Endodermal cell (in vitro differentiated cells): ENCODE data around the gene COL18A1. TPM values are rescaled to one million over a fixed set of nuclear protein-coding genes. Genes with fewer than 3 reads are reported as not detected.

Experiments
- DNase-seq: peaks from one replicate; pipeline ENCODE4 v3.0.0-alpha.2; 2017
- H3K27ac ChIP-seq: 2 replicates; pipeline ENCODE4 v1.5.1; 2013; ENCODE audit warnings: mild to moderate bottlenecking, low read depth, low read length, moderate library complexity
- H3K27me3 ChIP-seq: 2 replicates; pipeline ENCODE4 v1.6.1; 2013; ENCODE audit warnings: mild to moderate bottlenecking, low read length, moderate library complexity; ENCODE audit not compliant: insufficient read depth, control insufficient read depth, poor library complexity, severe bottlenecking
- H3K36me3 ChIP-seq: 2 replicates; pipeline ENCODE4 v1.7.0; 2013; ENCODE audit warnings: mild to moderate bottlenecking, low read length, moderate library complexity; ENCODE audit not compliant: control insufficient read depth, insufficient read depth
- H3K4me1 ChIP-seq: one replicate; pipeline ENCODE4 v1.7.0; 2013; ENCODE audit warnings: low read length; ENCODE audit not compliant: control insufficient read depth, insufficient read depth
- H3K4me3 ChIP-seq: 2 replicates; pipeline ENCODE4 v1.5.1; 2013; ENCODE audit warnings: mild to moderate bottlenecking, low read length, moderate library complexity
- H3K9ac ChIP-seq: 2 replicates; pipeline ENCODE4 v1.6.1; 2013; ENCODE audit warnings: mild to moderate bottlenecking, low read length, moderate library complexity; ENCODE audit not compliant: poor library complexity, severe bottlenecking; ENCODE audit errors: extremely low read depth
- H3K9me3 ChIP-seq: 2 replicates; pipeline ENCODE4 v1.6.1; 2013; ENCODE audit warnings: mild to moderate bottlenecking, low read length, moderate library complexity; ENCODE audit not compliant: control insufficient read depth
- H3K27ac Mint-ChIP-seq: 2 replicates; pipeline ENCODE4 v1.8.0; 2020; ENCODE audit warnings: mixed read lengths
- H3K27me3 Mint-ChIP-seq: 2 replicates; pipeline ENCODE4 v1.8.0; 2021; ENCODE audit warnings: mild to moderate bottlenecking, mixed read lengths; ENCODE audit not compliant: insufficient read depth
- H3K36me3 Mint-ChIP-seq: 2 replicates; pipeline ENCODE4 v1.8.0; 2020; ENCODE audit warnings: low read depth, mixed read lengths
- H3K4me1 Mint-ChIP-seq: 2 replicates; pipeline ENCODE4 v1.8.0; 2020; ENCODE audit warnings: mixed read lengths
- H3K4me3 Mint-ChIP-seq: 2 replicates; pipeline ENCODE4 v1.8.0; 2020; ENCODE audit warnings: mild to moderate bottlenecking, moderate library complexity, mixed read lengths
- H3K9me3 Mint-ChIP-seq: 2 replicates; pipeline ENCODE4 v1.8.0; 2020; ENCODE audit warnings: mild to moderate bottlenecking, mixed read lengths
- WGBS, 2 experiments: methylation state at CpG; one replicate each; pipeline versions ENCODE4 v1.1.5 to v1.1.7; 2013; ENCODE audit warnings: missing lambda C conversion rate in 2 of 2, mixed read lengths in 1 of 2; ENCODE audit not compliant: insufficient coverage in 1 of 2, insufficient read length in 1 of 2; 5-methylcytosine and 5-hydroxymethylcytosine counted together
- total RNA-seq, 2 donors: library from RNA; stranded (reverse); fragmentation: NEBNext Ultra II Directional in 1 of 2; extraction: Animal tissue kit (Norgen Biotek cat#: 25700) in 1 of 2; gene quantifications; 2 replicates in 1 of 2; 3 replicates in 1 of 2; pipeline ENCODE4 v1.2.1, GENCODE V29; 2021
- TF ChIP-seq, protein P1 (sequence below): fragments of 200-600 bp; sonication (generic); conservative IDR thresholded peaks from 2 replicates; pipeline ENCODE4 v1.5.0; 2021; ENCODE audit warnings: antibody characterized with exemption, mild to moderate bottlenecking

The COL18A1 gene
- total RNA-seq, 2 donors from 2014 or later: 332 to 398 TPM

DNA sequence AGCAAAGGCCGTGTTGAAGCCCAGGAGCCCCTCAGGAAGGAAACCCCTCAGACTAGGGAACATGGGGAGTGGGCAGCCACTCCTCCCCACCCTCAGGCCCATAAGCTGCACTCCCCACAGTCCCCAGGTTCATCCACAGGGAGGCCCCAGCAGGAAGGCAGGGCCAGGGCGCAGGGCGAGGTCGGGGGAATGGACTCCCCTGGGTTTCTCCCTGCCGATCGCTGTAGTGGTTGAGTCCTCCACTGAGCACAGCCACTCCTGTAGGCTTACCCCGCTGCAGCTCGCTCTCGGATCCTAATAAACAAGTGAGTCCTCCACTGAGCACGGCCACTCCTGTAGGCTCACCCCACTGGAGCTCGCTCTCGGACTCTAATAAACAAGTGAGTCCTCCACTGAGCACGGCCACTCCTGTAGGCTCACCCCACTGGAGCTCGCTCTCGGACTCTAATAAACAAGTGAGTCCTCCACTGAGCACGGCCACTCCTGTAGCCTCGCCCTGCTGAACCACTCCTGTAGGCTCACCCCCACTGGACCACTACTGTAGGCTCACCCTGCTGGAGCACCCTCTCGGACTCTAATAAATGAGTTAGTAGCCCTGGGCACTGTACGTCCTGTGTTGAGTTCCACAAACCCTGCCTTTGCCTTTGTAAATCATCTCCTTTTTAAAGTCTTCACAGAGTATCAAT lies 16.2 kb upstream of the COL18A1 start:
- whole genome bisulfite sequencing, 2 experiments: 93 to 95% methylated on average over 18 to 19 of the region's 19 CpGs
- Mint-ChIP-seq H3K9me3 (no peaks in the 10 kb centered on the region), H3K4me3 (no peak overlapping the region), H3K27me3 (no peaks in the 10 kb centered on the region), H3K36me3 (no peaks in the 10 kb centered on the region), H3K4me1 (no peaks in the 10 kb centered on the region), H3K27ac (no peak overlapping the region)
- no peaks in the 10 kb centered on the region for H3K9me3 ChIP-seq
- TF ChIP-seq, protein P1, sequence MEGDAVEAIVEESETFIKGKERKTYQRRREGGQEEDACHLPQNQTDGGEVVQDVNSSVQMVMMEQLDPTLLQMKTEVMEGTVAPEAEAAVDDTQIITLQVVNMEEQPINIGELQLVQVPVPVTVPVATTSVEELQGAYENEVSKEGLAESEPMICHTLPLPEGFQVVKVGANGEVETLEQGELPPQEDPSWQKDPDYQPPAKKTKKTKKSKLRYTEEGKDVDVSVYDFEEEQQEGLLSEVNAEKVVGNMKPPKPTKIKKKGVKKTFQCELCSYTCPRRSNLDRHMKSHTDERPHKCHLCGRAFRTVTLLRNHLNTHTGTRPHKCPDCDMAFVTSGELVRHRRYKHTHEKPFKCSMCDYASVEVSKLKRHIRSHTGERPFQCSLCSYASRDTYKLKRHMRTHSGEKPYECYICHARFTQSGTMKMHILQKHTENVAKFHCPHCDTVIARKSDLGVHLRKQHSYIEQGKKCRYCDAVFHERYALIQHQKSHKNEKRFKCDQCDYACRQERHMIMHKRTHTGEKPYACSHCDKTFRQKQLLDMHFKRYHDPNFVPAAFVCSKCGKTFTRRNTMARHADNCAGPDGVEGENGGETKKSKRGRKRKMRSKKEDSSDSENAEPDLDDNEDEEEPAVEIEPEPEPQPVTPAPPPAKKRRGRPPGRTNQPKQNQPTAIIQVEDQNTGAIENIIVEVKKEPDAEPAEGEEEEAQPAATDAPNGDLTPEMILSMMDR: no peak
- no peak overlapping the region for H3K27ac ChIP-seq
- H3K4me3 ChIP-seq: no peak overlapping the region
- no peak for DNase-seq
- no peaks in the 10 kb centered on the region for H3K27me3 ChIP-seq
- H3K4me1 ChIP-seq: no peaks in the 10 kb centered on the region
- no peaks in the 10 kb centered on the region for H3K36me3 ChIP-seq
- no peak overlapping the region for H3K9ac ChIP-seq

DNA sequence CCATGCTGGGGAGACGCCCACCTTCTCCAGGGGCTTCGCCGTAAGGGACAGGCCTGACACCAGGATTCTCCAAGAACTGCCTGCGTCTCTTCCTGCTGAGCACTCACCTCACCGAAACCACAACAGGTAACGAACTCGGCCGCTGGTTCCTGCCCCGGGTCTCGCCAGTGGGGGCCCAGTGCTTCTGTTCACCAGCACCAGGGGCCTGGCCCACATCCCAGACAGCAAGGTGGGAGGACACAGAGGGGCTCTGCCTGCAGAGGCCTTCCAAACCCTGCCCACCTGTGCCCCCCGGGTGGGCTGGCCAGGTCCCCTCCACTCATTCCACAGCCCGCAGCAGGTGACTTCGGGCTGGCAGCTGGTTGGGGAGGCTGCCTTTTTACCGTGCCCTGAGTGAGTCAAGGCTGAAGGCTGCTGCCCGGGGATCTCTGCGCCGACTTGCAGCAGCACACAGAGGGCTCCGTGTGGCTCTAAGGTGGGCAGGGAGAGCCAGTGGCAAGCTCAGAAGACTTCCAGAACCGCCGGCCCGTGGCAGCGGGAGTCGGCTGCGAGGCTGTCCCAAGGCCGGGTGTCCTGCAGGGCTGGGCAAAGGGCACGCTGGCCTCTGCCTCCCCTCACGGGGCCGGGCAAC lies 14.7 kb upstream of the COL18A1 start:
- WGBS, 2 experiments: 90 to 91% methylated on average over 14 to 28 of the region's 28 CpGs
- TF ChIP-seq, protein P1: no peak
- no peak overlapping the region for H3K4me3 ChIP-seq
- H3K27ac ChIP-seq: no peak overlapping the region
- no peak overlapping the region for H3K27ac Mint-ChIP-seq
- H3K4me1 ChIP-seq: no peaks in the 10 kb centered on the region
- no peaks in the 10 kb centered on the region for H3K9me3 Mint-ChIP-seq
- H3K4me3 Mint-ChIP-seq: no peak overlapping the region
- H3K9ac ChIP-seq: no peak overlapping the region
- H3K36me3 ChIP-seq: no peaks in the 10 kb centered on the region
- H3K27me3 Mint-ChIP-seq: no peaks in the 10 kb centered on the region
- H3K9me3 ChIP-seq: no peaks in the 10 kb centered on the region
- no peaks in the 10 kb centered on the region for H3K27me3 ChIP-seq
- no peaks in the 10 kb centered on the region for H3K4me1 Mint-ChIP-seq
- no peaks in the 10 kb centered on the region for H3K36me3 Mint-ChIP-seq
- peak; percentile 46 for DNase-seq

DNA sequence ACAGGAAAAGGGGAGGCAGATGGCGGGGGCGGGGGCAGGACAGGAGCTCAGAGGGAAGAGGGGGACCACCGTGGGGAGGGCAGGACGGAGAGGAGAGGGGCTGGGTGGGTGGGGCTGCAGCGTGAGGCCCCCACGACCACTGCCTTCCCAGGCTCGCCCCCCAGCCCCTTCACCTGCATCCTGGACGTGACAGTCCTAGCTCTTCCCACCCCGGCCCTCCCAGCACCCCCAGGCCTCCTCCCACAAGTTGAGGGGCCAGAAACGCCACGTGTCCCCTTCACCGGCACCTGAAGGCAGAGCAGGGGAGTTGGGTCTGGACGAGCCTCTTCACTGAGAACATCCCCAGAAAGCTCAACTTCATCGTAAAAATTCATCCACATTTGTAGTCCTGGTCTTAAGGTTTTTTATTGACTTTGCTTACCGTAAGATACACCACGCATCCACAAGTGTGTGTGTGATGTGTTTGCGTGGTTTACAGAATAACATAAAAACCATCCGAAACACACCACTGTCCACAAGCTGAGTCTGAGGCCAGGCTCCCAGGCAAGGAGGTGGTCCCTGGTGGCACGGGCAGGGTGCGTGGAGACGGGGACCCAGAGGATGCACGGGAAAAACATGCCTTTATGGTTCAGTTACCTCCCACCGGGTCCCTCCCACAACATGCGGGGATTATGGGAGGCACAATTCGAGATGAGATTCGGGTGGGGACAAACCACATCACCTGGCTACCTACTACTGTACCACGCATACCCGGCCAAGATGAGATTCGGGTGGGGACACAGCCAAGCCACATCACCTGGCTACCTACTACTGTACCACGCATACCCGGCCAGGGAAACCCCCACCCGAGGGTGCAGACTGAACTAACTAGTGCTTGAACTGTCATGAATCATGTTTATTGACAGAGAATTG lies 13.9 kb upstream of the COL18A1 start:
- H3K9me3 Mint-ChIP-seq: no peaks in the 10 kb centered on the region
- no peaks in the 10 kb centered on the region for H3K4me1 Mint-ChIP-seq
- no peaks in the 10 kb centered on the region for H3K4me1 ChIP-seq
- no peaks in the 10 kb centered on the region for H3K36me3 Mint-ChIP-seq
- H3K27me3 Mint-ChIP-seq: no peaks in the 10 kb centered on the region
- H3K9me3 ChIP-seq: no peaks in the 10 kb centered on the region
- DNase-seq: no peak
- H3K4me3 ChIP-seq: no peak overlapping the region
- H3K27me3 ChIP-seq: no peaks in the 10 kb centered on the region
- H3K4me3 Mint-ChIP-seq: no peak overlapping the region
- TF ChIP-seq, protein P1: no peak
- no peaks in the 10 kb centered on the region for H3K36me3 ChIP-seq
- WGBS, 2 experiments: 90 to 92% methylated on average over 23 to 32 of the region's 32 CpGs
- H3K9ac ChIP-seq: no peak overlapping the region
- H3K27ac ChIP-seq: no peak overlapping the region
- no peak overlapping the region for H3K27ac Mint-ChIP-seq
